HEK293T (cell line): ENCODE data around the gene EOMES.

ENCODE experiments used
- CTCF ChIA-PET: fragments of 350-600 bp; formaldehyde crosslinking; extraction: SDS; loops from one replicate; lab custom pipeline; 2021; ENCODE audit warnings: antibody characterized with exemption, inconsistent platforms; lab: Yijun Ruan, JAX
- POLR2A ChIA-PET: fragments of 350-600 bp; formaldehyde crosslinking; extraction: SDS; loops from one replicate; lab custom pipeline; 2020; ENCODE audit warnings: antibody characterized with exemption, inconsistent platforms; lab: Yijun Ruan, JAX
- DNase-seq: peaks from one replicate; pipeline ENCODE4 v3.0.0; 2012; ENCODE audit warnings: mixed read lengths; ENCODE audit errors: extremely low spot score
- ARNT ChIP-seq: fragments of 450-650 bp; IDR thresholded peaks from 2 replicates; pipeline ENCODE4 v1.6.1; 2017; ENCODE audit warnings: mild to moderate bottlenecking
- BHLHE40 ChIP-seq: fragments of 450-650 bp; IDR thresholded peaks from 2 replicates; pipeline ENCODE4 v1.6.1; 2016; ENCODE audit warnings: mild to moderate bottlenecking, moderate library complexity, borderline replicate concordance
- CTBP1 ChIP-seq: fragments of 450-650 bp; IDR thresholded peaks from 2 replicates; pipeline ENCODE4 v1.6.1; 2016; ENCODE audit warnings: borderline replicate concordance
- ELF4 ChIP-seq: fragments of 450-650 bp; IDR thresholded peaks from 2 replicates; pipeline ENCODE4 v1.6.1; 2017; ENCODE audit warnings: antibody characterized with exemption
- FOXA1 ChIP-seq: fragments of 450-650 bp; IDR thresholded peaks from 2 replicates; pipeline ENCODE4 v1.6.1; 2016; ENCODE audit warnings: mild to moderate bottlenecking
- FOXK2 ChIP-seq: fragments of 450-650 bp; IDR thresholded peaks from 2 replicates; pipeline ENCODE4 v1.6.1; 2016; ENCODE audit warnings: mild to moderate bottlenecking
- FOXM1 ChIP-seq: fragments of 450-650 bp; IDR thresholded peaks from 2 replicates; pipeline ENCODE4 v1.6.1; 2017; ENCODE audit warnings: mild to moderate bottlenecking, borderline replicate concordance
- HDGF ChIP-seq: fragments of 450-650 bp; IDR thresholded peaks from 2 replicates; pipeline ENCODE4 v1.6.1; 2017; ENCODE audit warnings: antibody characterized with exemption, borderline replicate concordance
- L3MBTL2 ChIP-seq: fragments of 450-650 bp; conservative IDR thresholded peaks from 2 replicates; pipeline ENCODE4 v1.6.1; 2016; ENCODE audit warnings: mild to moderate bottlenecking
- LEF1 ChIP-seq: fragments of 450-650 bp; IDR thresholded peaks from 2 replicates; pipeline ENCODE4 v1.6.1; 2017; ENCODE audit warnings: mild to moderate bottlenecking, borderline replicate concordance
- NFRKB ChIP-seq: fragments of 450-650 bp; IDR thresholded peaks from 2 replicates; pipeline ENCODE4 v1.6.1; 2016; ENCODE audit warnings: mild to moderate bottlenecking, moderate library complexity
- PKNOX1 ChIP-seq: fragments of 450-650 bp; IDR thresholded peaks from 2 replicates; pipeline ENCODE4 v1.6.1; 2016
- SP1 ChIP-seq: fragments of 450-650 bp; IDR thresholded peaks from 2 replicates; pipeline ENCODE4 v1.6.1; 2017
- SUZ12 ChIP-seq: fragments of 450-650 bp; IDR thresholded peaks from 2 replicates; pipeline ENCODE4 v1.6.1; 2016; ENCODE audit warnings: mild to moderate bottlenecking
- TARDBP ChIP-seq: fragments of 450-650 bp; IDR thresholded peaks from 2 replicates; pipeline ENCODE4 v1.6.1; 2016
- ZNF384 ChIP-seq: fragments of 450-650 bp; IDR thresholded peaks from 2 replicates; pipeline ENCODE4 v1.6.1; 2016

EOMES gene

GRCh38 chr3:27713078-27713423, 9.1 kb downstream of the EOMES start:
- DNase-seq = no peak
- ChIA-PET POLR2A (interaction anchor here (1.0 to 1.7 kb wide), 2 partner anchors 9 to 636 kb away, joined by 3 to 6 read pairs; partner anchors contain the start of genes AZI2, EOMES and ZCWPW2), CTCF (interaction anchor here (0.6 to 2.8 kb wide), 2 partner anchors 8 to 14 kb away, joined by 4 to 16 read pairs; partner anchors contain the start of gene EOMES)
- TF ChIP-seq L3MBTL2 = no peak
- no peak for TF ChIP-seq FOXK2

GRCh38 chr3:27712136-27713077, 9.7 kb downstream of the EOMES start:
- POLR2A ChIA-PET = interaction anchor here (0.7 to 1.7 kb wide), 3 partner anchors 10 to 637 kb away, joined by 3 to 6 read pairs (median 6); partner anchors contain the start of genes AZI2, EOMES and ZCWPW2
- TF ChIP-seq L3MBTL2 (no peak; the same call in 1 of the 2 replicates), PKNOX1 (no peak), HDGF (no peak), FOXK2 (no peak), CTBP1 (no peak), NFRKB (no peak), TARDBP (no peak), BHLHE40 (no peak), FOXM1 (no peak), ELF4 (no peak), SP1 (no peak), ARNT (no peak), SUZ12 (no peak), FOXA1 (no peak)
- DNase-seq = peak; percentile 85
- CTCF ChIA-PET = interaction anchor here (0.6 to 2.8 kb wide), 11 partner anchors 9 to 627 kb away, joined by 3 to 16 read pairs (median 4); partner anchors contain the start of gene EOMES

GRCh38 chr3:27708250-27708649, 13.9 kb downstream of the EOMES start:
- ChIA-PET POLR2A (interaction anchor here (1.7 kb wide), 1 partner anchor 13 kb away, joined by 7 read pairs; the partner anchor contains the start of gene EOMES), CTCF (interaction anchor here (0.6 to 1.3 kb wide), 2 partner anchors 14 to 240 kb away, joined by 3 to 6 read pairs; partner anchors contain the start of gene EOMES)
- no peak for DNase-seq
- TF ChIP-seq ARNT (no peak), ZNF384 (no peak), BHLHE40 (no peak), PKNOX1 (no peak), FOXM1 (no peak), SUZ12 (no peak), SP1 (no peak), CTBP1 (no peak), HDGF (no peak), LEF1 (no peak), FOXA1 (no peak), ELF4 (no peak)

- TF ChIP-seq PKNOX1 (no peak), FOXM1 (no peak), FOXA1 (no peak), BHLHE40 (no peak)
- no peak for DNase-seq
- ChIA-PET CTCF (no interaction called here), POLR2A (no interaction called here)
These were observed 23.1 kb downstream of the EOMES start for GRCh38 chr3:27699067-27699466.

GRCh38 chr3:27696906-27697305, 25.2 kb downstream of the EOMES start:
- CTCF ChIA-PET = no interaction called here
- DNase-seq = no peak

More at GRCh38 chr3:27696906-27697305, 25.2 kb downstream of the EOMES start:
- POLR2A ChIA-PET = no interaction called here
- TF ChIP-seq ZNF384 (no peak), BHLHE40 (no peak), PKNOX1 (peak; percentile 55; the same call in 1 of the 2 replicates), CTBP1 (no peak)
